Measurements from ENCODE around the gene PUM2.

The PUM2 gene

GRCh38 chr2:20230114-20230425, 120.6 kb downstream of the PUM2 start:
- Histone ChIP-seq H3K4me1 (ENCODE audit: control insufficient read depth, insufficient read depth, low read length, poor library complexity, severe bottlenecking) (no peaks in the 10 kb centered on the region), H3K4me3 (ENCODE audit: extremely low read depth, insufficient read depth, low read length, poor library complexity, severe bottlenecking) (no peak overlapping the region), H3K36me3 (ENCODE audit: control insufficient read depth, insufficient read depth, low read length) (no peaks in the 10 kb centered on the region), H3K9me3 (ENCODE audit: control insufficient read depth, low read length) (no peaks in the 10 kb centered on the region), H3K27ac (ENCODE audit: low read depth, low read length, severe bottlenecking) (no peak overlapping the region)
- WGBS, 2 experiments (ENCODE audit: insufficient coverage in 2 of 2), result 97 to 100% methylated on average over 3 to 4 of the region's 4 CpGs

GRCh38 chr2:20229322-20230113, 121.1 kb downstream of the PUM2 start:
- Histone ChIP-seq H3K36me3 (ENCODE audit: control insufficient read depth, insufficient read depth, low read length) (no peaks in the 10 kb centered on the region), H3K9me3 (ENCODE audit: control insufficient read depth, low read length) (no peaks in the 10 kb centered on the region), H3K4me3 (ENCODE audit: extremely low read depth, insufficient read depth, low read length, poor library complexity, severe bottlenecking) (no peak overlapping the region), H3K4me1 (ENCODE audit: control insufficient read depth, insufficient read depth, low read length, poor library complexity, severe bottlenecking) (no peaks in the 10 kb centered on the region), H3K27ac (ENCODE audit: low read depth, low read length, severe bottlenecking) (no peak overlapping the region)
- WGBS, 2 experiments (ENCODE audit: insufficient coverage in 2 of 2), result 81 to 92% methylated on average over 7 to 8 of the region's 8 CpGs

- WGBS, 2 experiments (ENCODE audit: insufficient coverage in 2 of 2), result 87% methylated on average over 5 to 7 of the region's 10 CpGs
- no peak overlapping the region for H3K27ac ChIP-seq (ENCODE audit: low read depth, low read length, severe bottlenecking)
These were observed 122.6 kb downstream of the PUM2 start for GRCh38 chr2:20227894-20228505.

GRCh38 chr2:20226152-20226545, 124.5 kb downstream of the PUM2 start:
- no peak overlapping the region for H3K27ac ChIP-seq (ENCODE audit: low read depth, low read length, severe bottlenecking)
- H3K36me3 ChIP-seq (ENCODE audit: control insufficient read depth, insufficient read depth, low read length), result no peaks in the 10 kb centered on the region
- 91 to 96% methylated on average over 12 to 14 of the region's 14 CpGs for WGBS, 2 experiments (ENCODE audit: insufficient coverage in 2 of 2)
- H3K4me1 ChIP-seq (ENCODE audit: control insufficient read depth, insufficient read depth, low read length, poor library complexity, severe bottlenecking), result peaks cover 7% of the 10 kb centered on the region
- H3K9me3 ChIP-seq (ENCODE audit: control insufficient read depth, low read length), result no peaks in the 10 kb centered on the region
- no peak overlapping the region for H3K4me3 ChIP-seq (ENCODE audit: extremely low read depth, insufficient read depth, low read length, poor library complexity, severe bottlenecking)

More at GRCh38 chr2:20227894-20228505, 122.6 kb downstream of the PUM2 start:
- no peak overlapping the region for H3K4me3 ChIP-seq (ENCODE audit: extremely low read depth, insufficient read depth, low read length, poor library complexity, severe bottlenecking)
- H3K36me3 ChIP-seq (ENCODE audit: control insufficient read depth, insufficient read depth, low read length), result no peaks in the 10 kb centered on the region
- H3K9me3 ChIP-seq (ENCODE audit: control insufficient read depth, low read length), result no peaks in the 10 kb centered on the region
- H3K4me1 ChIP-seq (ENCODE audit: control insufficient read depth, insufficient read depth, low read length, poor library complexity, severe bottlenecking), result no peaks in the 10 kb centered on the region

- Histone ChIP-seq H3K4me1 (ENCODE audit: control insufficient read depth, insufficient read depth, low read length, poor library complexity, severe bottlenecking) (peaks cover 7% of the 10 kb centered on the region), H3K4me3 (ENCODE audit: extremely low read depth, insufficient read depth, low read length, poor library complexity, severe bottlenecking) (peak overlapping the region; percentile 56), H3K9me3 (ENCODE audit: control insufficient read depth, low read length) (no peaks in the 10 kb centered on the region), H3K27ac (ENCODE audit: low read depth, low read length, severe bottlenecking) (no peak overlapping the region), H3K36me3 (ENCODE audit: control insufficient read depth, insufficient read depth, low read length) (no peaks in the 10 kb centered on the region)
- 18 to 35% methylated on average over 30 to 64 of the region's 66 CpGs for WGBS, 2 experiments (ENCODE audit: insufficient coverage in 2 of 2)
These were observed 125.1 kb downstream of the PUM2 start for GRCh38 chr2:20225294-20226151.

- 0% methylated on average over 45 to 50 of the region's 65 CpGs for WGBS, 2 experiments (ENCODE audit: insufficient coverage in 2 of 2)
- H3K9me3 ChIP-seq (ENCODE audit: control insufficient read depth, low read length), result no peaks in the 10 kb centered on the region
- H3K4me3 ChIP-seq (ENCODE audit: extremely low read depth, insufficient read depth, low read length, poor library complexity, severe bottlenecking), result peak within 1 kb of the TSS; percentile 56
- peaks cover 7% of the 10 kb centered on the region for H3K4me1 ChIP-seq (ENCODE audit: control insufficient read depth, insufficient read depth, low read length, poor library complexity, severe bottlenecking)
- no peak within 1 kb of the TSS for H3K27ac ChIP-seq (ENCODE audit: low read depth, low read length, severe bottlenecking)
- no peaks in the 10 kb centered on the region for H3K36me3 ChIP-seq (ENCODE audit: control insufficient read depth, insufficient read depth, low read length)
These were observed 125.8 kb downstream of the PUM2 start, which contains the start of gene SDC1 for GRCh38 chr2:20224716-20225293. TSS of gene SDC1 (minus strand) at chr2:20225130. CDS start at chr2:20224867, 263 bp downstream.

GRCh38 chr2:20224164-20224715, 126.4 kb downstream of the PUM2 start:
- H3K9me3 ChIP-seq (ENCODE audit: control insufficient read depth, low read length), result no peaks in the 10 kb centered on the region
- H3K4me1 ChIP-seq (ENCODE audit: control insufficient read depth, insufficient read depth, low read length, poor library complexity, severe bottlenecking), result peaks cover 7% of the 10 kb centered on the region
- H3K4me3 ChIP-seq (ENCODE audit: extremely low read depth, insufficient read depth, low read length, poor library complexity, severe bottlenecking), result peak overlapping the region; percentile 56
- no peaks in the 10 kb centered on the region for H3K36me3 ChIP-seq (ENCODE audit: control insufficient read depth, insufficient read depth, low read length)
- H3K27ac ChIP-seq (ENCODE audit: low read depth, low read length, severe bottlenecking), result no peak overlapping the region
- 0 to 1% methylated on average over 42 to 65 of the region's 70 CpGs for WGBS, 2 experiments (ENCODE audit: insufficient coverage in 2 of 2)

GRCh38 chr2:20223407-20224163, 127.1 kb downstream of the PUM2 start:
- H3K27ac ChIP-seq (ENCODE audit: low read depth, low read length, severe bottlenecking), result no peak overlapping the region
- WGBS, 2 experiments (ENCODE audit: insufficient coverage in 2 of 2), result 1% methylated on average over 48 to 58 of the region's 66 CpGs

GRCh38 chr2:20222769-20223406, 127.8 kb downstream of the PUM2 start:
- Histone ChIP-seq H3K4me3 (ENCODE audit: extremely low read depth, insufficient read depth, low read length, poor library complexity, severe bottlenecking) (peak overlapping the region; percentile 56), H3K9me3 (ENCODE audit: control insufficient read depth, low read length) (no peaks in the 10 kb centered on the region), H3K27ac (ENCODE audit: low read depth, low read length, severe bottlenecking) (no peak overlapping the region), H3K4me1 (ENCODE audit: control insufficient read depth, insufficient read depth, low read length, poor library complexity, severe bottlenecking) (peaks cover 7% of the 10 kb centered on the region), H3K36me3 (ENCODE audit: control insufficient read depth, insufficient read depth, low read length) (no peaks in the 10 kb centered on the region)
- 36 to 43% methylated on average over 18 to 19 of the region's 21 CpGs for WGBS, 2 experiments (ENCODE audit: insufficient coverage in 2 of 2)

More at GRCh38 chr2:20223407-20224163, 127.1 kb downstream of the PUM2 start:
- peaks cover 7% of the 10 kb centered on the region for H3K4me1 ChIP-seq (ENCODE audit: control insufficient read depth, insufficient read depth, low read length, poor library complexity, severe bottlenecking)
- peak overlapping the region; percentile 56 for H3K4me3 ChIP-seq (ENCODE audit: extremely low read depth, insufficient read depth, low read length, poor library complexity, severe bottlenecking)
- H3K36me3 ChIP-seq (ENCODE audit: control insufficient read depth, insufficient read depth, low read length), result no peaks in the 10 kb centered on the region
- H3K9me3 ChIP-seq (ENCODE audit: control insufficient read depth, low read length), result no peaks in the 10 kb centered on the region

Measured in mesodermal cell (in vitro differentiated cells).